ENCODE data around the gene RWDD1. TPM values are rescaled to one million over a fixed set of nuclear protein-coding genes. Genes with fewer than 3 reads are reported as not detected.

The RWDD1 gene
- total RNA-seq: 10 to 100 TPM; 28.2 to 44.7 (median 40.2) TPM

- peak; percentile 100 for ATAC-seq (ENCODE audit: low FRiP score)
- no peak for TF ChIP-seq CTCF (IDR thresholded peaks at IDR 0.05)
- peak; percentile 86 for DNase-seq (ENCODE audit: low spot score)
Measured at GRCh38 chr6:116570856-116571682, at the start of gene RWDD1. TSS of gene RWDD1 (plus strand) at chr6:116571504. CDS start at chr6:116571583, 79 bp downstream.

GRCh38 chr6:116522896-116523295, 48.4 kb upstream of the RWDD1 start:
- no peak for TF ChIP-seq CTCF (IDR thresholded peaks at IDR 0.05)
- no peak for ATAC-seq (ENCODE audit: low FRiP score)
- DNase-seq (ENCODE audit: low spot score): no peak

GRCh38 chr6:116524236-116524635, 47.1 kb upstream of the RWDD1 start:
- no peak for ATAC-seq (ENCODE audit: low FRiP score)
- DNase-seq (ENCODE audit: low spot score): no peak
- TF ChIP-seq CTCF (IDR thresholded peaks at IDR 0.05): no peak

- no peak for DNase-seq (ENCODE audit: low spot score)
- no peak for TF ChIP-seq CTCF (IDR thresholded peaks at IDR 0.05)
- ATAC-seq (ENCODE audit: low FRiP score): no peak
Measured at GRCh38 chr6:116528133-116528532, 43.2 kb upstream of the RWDD1 start.

GRCh38 chr6:116528780-116529179, 42.5 kb upstream of the RWDD1 start:
- no peak for DNase-seq (ENCODE audit: low spot score)
- TF ChIP-seq CTCF (IDR thresholded peaks at IDR 0.05): no peak
- ATAC-seq (ENCODE audit: low FRiP score): no peak

- DNase-seq (ENCODE audit: low spot score) (no peak), ATAC-seq (ENCODE audit: low FRiP score) (peak; percentile 28)
- TF ChIP-seq CTCF (IDR thresholded peaks at IDR 0.05): no peak
Measured at GRCh38 chr6:116529466-116530290, 41.6 kb upstream of the RWDD1 start.

Measured in omental fat pad (tissue), 4 donors.